Fibroblast of lung (primary cell): ENCODE results near the gene CMSS1. TPM values are rescaled to one million over a fixed set of nuclear protein-coding genes. Genes with fewer than 3 reads are reported as not detected.

Source experiments
- DNase-seq, 2 donors: peaks; one replicate each; pipeline versions ENCODE4 v3.0.0 to v3.0.0-alpha.2; 2010; ENCODE audit warnings: low read depth in 2 of 2
- H2AFZ ChIP-seq: 2 replicates; pipeline ENCODE4 v1.5.1; 2012; ENCODE audit warnings: low read length, control low read depth, inconsistent platforms
- H3K27ac ChIP-seq: 2 replicates; pipeline ENCODE4 v1.5.1; 2011; ENCODE audit warnings: low read length, control low read depth; ENCODE audit not compliant: insufficient read depth
- H3K27me3 ChIP-seq: 2 replicates; pipeline ENCODE4 v1.5.1; 2011; ENCODE audit warnings: mild to moderate bottlenecking, low read length; ENCODE audit not compliant: control insufficient read depth, insufficient read depth
- H3K36me3 ChIP-seq: 2 replicates; pipeline ENCODE4 v1.5.1; 2011; ENCODE audit warnings: low read length; ENCODE audit not compliant: control insufficient read depth, insufficient read depth
- H3K4me1 ChIP-seq: 2 replicates; pipeline ENCODE4 v1.5.1; 2011; ENCODE audit warnings: low read length; ENCODE audit not compliant: control insufficient read depth, insufficient read depth; ENCODE audit errors: extremely low read depth
- H3K4me2 ChIP-seq: 2 replicates; pipeline ENCODE4 v1.5.1; 2011; ENCODE audit warnings: low read length, control low read depth; ENCODE audit not compliant: insufficient read depth; ENCODE audit errors: extremely low read depth
- H3K4me3 ChIP-seq, 4 experiments: fragments of 200-600 bp in 1 of 4; sonication (generic) in 1 of 4; replicated peaks in 1 of 4; 2 replicates each; pipeline ENCODE4 v1.5.1; 2011 to 2016; ENCODE audit warnings: low read length in 4 of 4, low read depth in 3 of 4, mild to moderate bottlenecking in 3 of 4, control low read depth in 2 of 4, inconsistent platforms in 1 of 4, mixed read lengths in 1 of 4; ENCODE audit not compliant: insufficient read depth in 1 of 4; ENCODE audit errors: control extremely low read depth in 1 of 4
- H3K79me2 ChIP-seq: 2 replicates; pipeline ENCODE4 v1.5.1; 2012; ENCODE audit warnings: mild to moderate bottlenecking, low read length, inconsistent platforms; ENCODE audit not compliant: control insufficient read depth, insufficient read depth
- H3K9ac ChIP-seq: 2 replicates; pipeline ENCODE4 v1.5.1; 2011; ENCODE audit warnings: mild to moderate bottlenecking, low read length, control low read depth; ENCODE audit not compliant: insufficient read depth
- H3K9me3 ChIP-seq: 2 replicates; pipeline ENCODE4 v1.5.1; 2012; ENCODE audit warnings: low read depth, low read length; ENCODE audit not compliant: control insufficient read depth, insufficient read depth
- H4K20me1 ChIP-seq: 2 replicates; pipeline ENCODE4 v1.5.1; 2011; ENCODE audit warnings: low read length; ENCODE audit not compliant: control insufficient read depth, insufficient read depth; ENCODE audit errors: extremely low read depth
- CTCF ChIP-seq, 2 donors: IDR thresholded peaks in 1 of 2; conservative IDR thresholded peaks in 1 of 2; 1 replicate in 1 of 2; 2 replicates in 1 of 2; pipeline ENCODE4 v1.5.1; 2011 to 2012; ENCODE audit warnings: low read length in 2 of 2, control low read depth in 1 of 2, inconsistent platforms in 1 of 2, low read depth in 1 of 2, mild to moderate bottlenecking in 1 of 2
- EZH2 ChIP-seq: IDR thresholded peaks from 2 replicates; pipeline ENCODE4 v1.5.1; 2012; ENCODE audit warnings: low read length, control low read depth, mild to moderate bottlenecking; ENCODE audit errors: missing control alignments
- polyA minus RNA-seq: library from RNA; depleted of rRNA, polyadenylated mRNA; stranded (reverse); fragments of >200 nt; gene quantifications from 2 replicates; pipeline ENCODE4 v1.2.3, GENCODE V29; 2011; ENCODE audit warnings: low replicate concordance
- polyA plus RNA-seq, 2 donors: library from polyadenylated mRNA; depleted of rRNA in 1 of 2; stranded (reverse) in 1 of 2; unstranded in 1 of 2; fragments of >200 nt; gene quantifications; 2 replicates each; pipeline ENCODE4 v1.2.1, GENCODE V29; 2011 to 2012; ENCODE audit warnings: missing spikeins in 1 of 2
- total RNA-seq: library from RNA; depleted of rRNA; stranded (reverse); fragments of >200 nt; gene quantifications from 2 replicates; pipeline ENCODE4 v1.2.1, GENCODE V29; 2014

CMSS1 gene
- total RNA-seq (6.7 and 6.9 TPM in 2 replicates), polyA plus RNA-seq (13.2 and 28.3 TPM in 2 replicates), polyA minus RNA-seq (1.3 and 5.8 TPM in 2 replicates)
- polyA plus RNA-seq (2012), result 20.2 and 37.9 TPM in 2 replicates

- H3K36me3 ChIP-seq, result no peaks in the 10 kb centered on the region
- H3K4me3 ChIP-seq, result peak within 1 kb of the TSS; percentile 67 to 97 (median 78)
- no peaks in the 10 kb centered on the region for H4K20me1 ChIP-seq
- peak within 1 kb of the TSS; percentile 96 for H3K4me2 ChIP-seq
- peak within 1 kb of the TSS; percentile 89 for H3K9ac ChIP-seq
- peaks cover 5% of the 10 kb centered on the region for H3K4me1 ChIP-seq
- TF ChIP-seq CTCF (conservative IDR thresholded peaks at IDR 0.05 in 1 of 2, IDR thresholded peaks at IDR 0.05 in 1 of 2; ENCODE audit: low read depth in 1 of 2, low read length in 2 of 2) (peak; percentile 17 to 22), EZH2 (no peak)
- peak within 1 kb of the TSS; percentile 94 for H3K27ac ChIP-seq
- no peaks in the 10 kb centered on the region for H3K9me3 ChIP-seq
- peak; percentile 90 to 94 for DNase-seq
- peaks cover 9% of the 10 kb centered on the region for H3K79me2 ChIP-seq
- H2AFZ ChIP-seq, result peak within 1 kb of the TSS; percentile 95
- H3K27me3 ChIP-seq, result no peaks in the 10 kb centered on the region
These were observed at the start of gene CMSS1 for GRCh38 chr3:99817437-99818240. TSS of gene CMSS1 (plus strand) at chr3:99817862.

GRCh38 chr3:99768126-99768525, 49.5 kb upstream of the CMSS1 start:
- Histone ChIP-seq H3K4me1 (peaks cover 3% of the 10 kb centered on the region), H3K27me3 (no peaks in the 10 kb centered on the region), H3K4me3 (no peak overlapping the region), H3K36me3 (no peaks in the 10 kb centered on the region), H3K9ac (no peak overlapping the region), H4K20me1 (no peaks in the 10 kb centered on the region), H3K79me2 (no peaks in the 10 kb centered on the region), H3K9me3 (no peaks in the 10 kb centered on the region), H3K4me2 (no peak overlapping the region), H2AFZ (no peak overlapping the region), H3K27ac (no peak overlapping the region)
- no peak for DNase-seq
- TF ChIP-seq CTCF (conservative IDR thresholded peaks at IDR 0.05 in 1 of 2, IDR thresholded peaks at IDR 0.05 in 1 of 2; ENCODE audit: low read depth in 1 of 2, low read length in 2 of 2) (no peak), EZH2 (no peak)

- H3K4me2 ChIP-seq, result no peak overlapping the region
- no peaks in the 10 kb centered on the region for H3K36me3 ChIP-seq
- DNase-seq, result no peak
- no peak overlapping the region for H3K4me3 ChIP-seq
- H3K79me2 ChIP-seq, result no peaks in the 10 kb centered on the region
- H3K9ac ChIP-seq, result no peak overlapping the region
- H3K9me3 ChIP-seq, result no peaks in the 10 kb centered on the region
- peaks cover 3% of the 10 kb centered on the region for H3K4me1 ChIP-seq
- no peak overlapping the region for H3K27ac ChIP-seq
- no peaks in the 10 kb centered on the region for H3K27me3 ChIP-seq
- TF ChIP-seq CTCF (conservative IDR thresholded peaks at IDR 0.05 in 1 of 2, IDR thresholded peaks at IDR 0.05 in 1 of 2; ENCODE audit: low read depth in 1 of 2, low read length in 2 of 2), result no peak
- H4K20me1 ChIP-seq, result no peaks in the 10 kb centered on the region
- H2AFZ ChIP-seq, result no peak overlapping the region
These were observed 48.7 kb upstream of the CMSS1 start for GRCh38 chr3:99768808-99769501.
